Esophagus squamous epithelium (tissue), 5 donors: Measurements from ENCODE around the gene PDGFC. TPM values are rescaled to one million over a fixed set of nuclear protein-coding genes. Genes with fewer than 3 reads are reported as not detected.

Experiments
- DNase-seq: peaks from one replicate; lab custom pipeline; 2025; lab: John Stamatoyannopoulos, UW
- H3K27ac ChIP-seq, 4 donors: fragments of 200-600 bp; sonication (generic); one replicate each; pipeline ENCODE4 v1.5.1; 2016 to 2019; ENCODE audit warnings: mild to moderate bottlenecking in 1 of 4
- H3K27me3 ChIP-seq, 4 donors: fragments of 200-600 bp; sonication (generic); 1 replicate in 3 of 4; 2 replicates in 1 of 4; pipeline versions ENCODE4 v1.5.1 to v1.6.0; 2017 to 2021; ENCODE audit warnings: antibody characterized with exemption in 1 of 4
- H3K36me3 ChIP-seq, 3 donors: fragments of 200-600 bp; sonication (generic); one replicate each; pipeline ENCODE4 v1.5.1; 2016 to 2019
- H3K4me1 ChIP-seq, 3 donors: fragments of 200-600 bp; sonication (generic); one replicate each; pipeline ENCODE4 v1.5.1; 2017 to 2019
- H3K4me3 ChIP-seq, 4 donors: fragments of 200-600 bp; sonication (generic); 1 replicate in 3 of 4; 2 replicates in 1 of 4; pipeline ENCODE4 v1.5.1; 2016 to 2019; ENCODE audit warnings: mild to moderate bottlenecking in 2 of 4, moderate library complexity in 1 of 4
- H3K9me3 ChIP-seq, 3 donors: fragments of 200-600 bp; sonication (generic); one replicate each; pipeline ENCODE4 v1.5.1; 2016 to 2019
- CTCF ChIP-seq, 6 experiments: fragments of 450-650 bp in 4 of 6; fragments of 200-600 bp in 2 of 6; sonication (generic) in 2 of 6; IDR thresholded peaks; one replicate each; pipeline ENCODE4 v1.5.1; 2016 to 2019; ENCODE audit warnings: antibody characterized with exemption in 6 of 6, mild to moderate bottlenecking in 4 of 6, moderate library complexity in 4 of 6
- POLR2A ChIP-seq, 4 donors: fragments of 450-650 bp; IDR thresholded peaks; one replicate each; pipeline ENCODE4 v1.6.1; 2017; ENCODE audit warnings: antibody characterized with exemption in 4 of 4, mild to moderate bottlenecking in 4 of 4, moderate library complexity in 3 of 4
- WGBS, 2 donors: methylation state at CpG; one replicate each; pipeline ENCODE4 v1.1.5; 2018; 5-methylcytosine and 5-hydroxymethylcytosine counted together
- intact Hi-C: fragments of 100-400 bp; cut with DNase I; formaldehyde crosslinking; loops from one replicate; pipeline ENCODE4 v1.15.0; 2022
- total RNA-seq, 4 donors: library from RNA; depleted of rRNA; stranded (reverse); fragments of >200 nt; gene quantifications; one replicate each; pipeline ENCODE4 v1.1.0, GENCODE V29; 2016
- donor health status: DM: yes; HTN: yes; CAD: no.

PDGFC gene
- total RNA-seq, 4 donors from 2014 or later: 2.9 to 22.1 (median 7.7) TPM

- no peaks in the 10 kb centered on the region for H3K36me3 ChIP-seq
- H3K27me3 ChIP-seq: no peaks in the 10 kb centered on the region
- TF ChIP-seq POLR2A (IDR thresholded peaks at IDR 0.05) (no peak), CTCF (IDR thresholded peaks at IDR 0.05) (no peak)
- H3K27ac ChIP-seq: no peak overlapping the region
- H3K4me1 ChIP-seq: peaks cover 0 to 5% (median 0%) of the 10 kb centered on the region in 3 donors
- no peak overlapping the region for H3K4me3 ChIP-seq
- DNase-seq: no peak
- intact Hi-C loops: no loop called here
- 87 to 94% methylated on average over 2 to 3 of the region's 3 CpGs for WGBS, 2 donors
- no peaks in the 10 kb centered on the region for H3K9me3 ChIP-seq
These were observed 69.7 kb downstream of the PDGFC start for GRCh38 chr4:156901871-156902270.

DNA sequence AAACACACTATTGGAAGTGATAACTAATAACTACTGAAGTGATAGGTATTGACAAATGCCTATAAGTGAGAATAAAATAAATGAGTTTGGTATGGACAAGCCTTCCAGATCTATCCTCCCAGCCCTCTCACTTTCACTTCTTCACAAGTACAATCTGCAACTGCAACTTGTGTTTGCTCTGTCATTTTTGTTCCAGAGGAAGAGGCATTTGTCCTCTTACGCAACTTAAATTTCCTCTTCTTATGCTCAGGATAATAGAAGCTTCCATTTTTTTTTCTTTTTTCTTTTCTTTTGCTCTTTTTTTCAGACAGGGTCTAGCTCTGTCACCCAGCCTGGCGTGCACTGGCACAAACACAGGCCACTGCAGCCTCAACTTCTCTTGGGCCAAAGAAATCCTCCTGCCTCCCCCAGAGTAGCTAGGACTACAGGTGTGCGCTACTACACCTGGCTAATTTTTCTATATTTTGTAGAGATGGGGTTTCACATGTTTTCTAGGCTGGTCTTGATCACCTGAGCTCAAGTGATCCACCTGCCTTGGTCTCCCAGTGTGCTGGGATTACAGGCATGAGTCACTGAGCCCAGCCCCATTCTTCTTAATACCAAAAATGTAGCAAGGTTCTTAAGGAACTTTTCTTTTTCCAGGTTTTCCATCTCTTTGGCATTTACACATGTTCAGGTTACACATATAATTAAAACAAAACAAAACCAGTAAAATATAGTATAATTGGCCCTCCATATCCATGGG is 73.1 kb downstream of the PDGFC start:
- H3K27ac ChIP-seq: peak overlapping the region in 1 of 4 donors; percentile 26
- H3K4me3 ChIP-seq: no peak overlapping the region
- H3K27me3 ChIP-seq: no peaks in the 10 kb centered on the region
- DNase-seq: no peak
- no peaks in the 10 kb centered on the region for H3K36me3 ChIP-seq
- no peaks in the 10 kb centered on the region for H3K9me3 ChIP-seq
- no peak for TF ChIP-seq CTCF (IDR thresholded peaks at IDR 0.05)
- TF ChIP-seq POLR2A (IDR thresholded peaks at IDR 0.05): no peak
- intact Hi-C loops: no loop called here
- peaks cover 0 to 5% (median 0%) of the 10 kb centered on the region in 3 donors for H3K4me1 ChIP-seq
- WGBS, 2 donors: 72 to 88% methylated on average over 3 of the region's 3 CpGs

GRCh38 chr4:156896527-156896926 is 75.1 kb downstream of the PDGFC start:
- H3K9me3 ChIP-seq: no peaks in the 10 kb centered on the region
- intact Hi-C loops: no loop called here
- WGBS, 2 donors: 74 to 79% methylated on average over 1 of the region's 1 CpG
- H3K4me1 ChIP-seq: peaks cover 0 to 5% (median 0%) of the 10 kb centered on the region in 3 donors
- H3K4me3 ChIP-seq: no peak overlapping the region
- H3K36me3 ChIP-seq: no peaks in the 10 kb centered on the region
- DNase-seq: no peak
- H3K27ac ChIP-seq: no peak overlapping the region
- no peaks in the 10 kb centered on the region for H3K27me3 ChIP-seq
- TF ChIP-seq POLR2A (IDR thresholded peaks at IDR 0.05) (no peak), CTCF (IDR thresholded peaks at IDR 0.05) (no peak)

- peaks cover 0 to 17% (median 0%) of the 10 kb centered on the region in 3 donors for H3K4me1 ChIP-seq
- DNase-seq: no peak
- H3K4me3 ChIP-seq: no peak overlapping the region
- no peaks in the 10 kb centered on the region for H3K9me3 ChIP-seq
- intact Hi-C loops: no loop called here
- no peaks in the 10 kb centered on the region for H3K36me3 ChIP-seq
- TF ChIP-seq POLR2A (IDR thresholded peaks at IDR 0.05) (no peak), CTCF (IDR thresholded peaks at IDR 0.05) (no peak)
- 68 to 83% methylated on average over 1 of the region's 1 CpG for WGBS, 2 donors
- no peak overlapping the region for H3K27ac ChIP-seq
- no peaks in the 10 kb centered on the region for H3K27me3 ChIP-seq
These were observed 77.4 kb downstream of the PDGFC start for GRCh38 chr4:156894234-156894633.

GRCh38 chr4:156892805-156893204 is 78.8 kb downstream of the PDGFC start:
- Histone ChIP-seq H3K27ac (no peak overlapping the region), H3K27me3 (no peaks in the 10 kb centered on the region), H3K36me3 (no peaks in the 10 kb centered on the region), H3K4me3 (no peak overlapping the region), H3K4me1 (peaks cover 0 to 13% (median 0%) of the 10 kb centered on the region in 3 donors), H3K9me3 (no peaks in the 10 kb centered on the region)
- intact Hi-C loops: no loop called here
- WGBS, 2 donors: 73 to 88% methylated on average over 2 of the region's 2 CpGs
- TF ChIP-seq CTCF (IDR thresholded peaks at IDR 0.05) (no peak), POLR2A (IDR thresholded peaks at IDR 0.05) (no peak)
- DNase-seq: no peak
